Measurements from ENCODE around the gene MIF4GD.
A peak's percentile ranks its signal among the peaks of the same experiment; 100 is the strongest.

MIF4GD gene

GRCh38 chr17:75277664-75278071 is 6.6 kb upstream of the MIF4GD start:
- TF ChIP-seq, protein P1, sequence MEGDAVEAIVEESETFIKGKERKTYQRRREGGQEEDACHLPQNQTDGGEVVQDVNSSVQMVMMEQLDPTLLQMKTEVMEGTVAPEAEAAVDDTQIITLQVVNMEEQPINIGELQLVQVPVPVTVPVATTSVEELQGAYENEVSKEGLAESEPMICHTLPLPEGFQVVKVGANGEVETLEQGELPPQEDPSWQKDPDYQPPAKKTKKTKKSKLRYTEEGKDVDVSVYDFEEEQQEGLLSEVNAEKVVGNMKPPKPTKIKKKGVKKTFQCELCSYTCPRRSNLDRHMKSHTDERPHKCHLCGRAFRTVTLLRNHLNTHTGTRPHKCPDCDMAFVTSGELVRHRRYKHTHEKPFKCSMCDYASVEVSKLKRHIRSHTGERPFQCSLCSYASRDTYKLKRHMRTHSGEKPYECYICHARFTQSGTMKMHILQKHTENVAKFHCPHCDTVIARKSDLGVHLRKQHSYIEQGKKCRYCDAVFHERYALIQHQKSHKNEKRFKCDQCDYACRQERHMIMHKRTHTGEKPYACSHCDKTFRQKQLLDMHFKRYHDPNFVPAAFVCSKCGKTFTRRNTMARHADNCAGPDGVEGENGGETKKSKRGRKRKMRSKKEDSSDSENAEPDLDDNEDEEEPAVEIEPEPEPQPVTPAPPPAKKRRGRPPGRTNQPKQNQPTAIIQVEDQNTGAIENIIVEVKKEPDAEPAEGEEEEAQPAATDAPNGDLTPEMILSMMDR (IDR thresholded peaks at IDR 0.05), result no peak
- no peak overlapping the region for H2AFZ ChIP-seq
- H3K27ac ChIP-seq, result no peak overlapping the region
- H3K27me3 ChIP-seq (ENCODE audit: control insufficient read depth, insufficient read depth, low read length), result no peaks in the 10 kb centered on the region
- no peaks in the 10 kb centered on the region for H3K79me2 ChIP-seq
- no peaks in the 10 kb centered on the region for H3K36me3 ChIP-seq (ENCODE audit: control insufficient read depth, insufficient read depth, low read length)
- no peaks in the 10 kb centered on the region for H3K4me1 ChIP-seq
- H3K4me3 ChIP-seq (ENCODE audit: low read depth, low read length), result no peak overlapping the region
- no peak overlapping the region for H3K4me2 ChIP-seq (ENCODE audit: low read length)
- H3K9ac ChIP-seq, result no peak overlapping the region
- H3K9me3 ChIP-seq (ENCODE audit: control insufficient read depth, low read length), result no peaks in the 10 kb centered on the region

DNA sequence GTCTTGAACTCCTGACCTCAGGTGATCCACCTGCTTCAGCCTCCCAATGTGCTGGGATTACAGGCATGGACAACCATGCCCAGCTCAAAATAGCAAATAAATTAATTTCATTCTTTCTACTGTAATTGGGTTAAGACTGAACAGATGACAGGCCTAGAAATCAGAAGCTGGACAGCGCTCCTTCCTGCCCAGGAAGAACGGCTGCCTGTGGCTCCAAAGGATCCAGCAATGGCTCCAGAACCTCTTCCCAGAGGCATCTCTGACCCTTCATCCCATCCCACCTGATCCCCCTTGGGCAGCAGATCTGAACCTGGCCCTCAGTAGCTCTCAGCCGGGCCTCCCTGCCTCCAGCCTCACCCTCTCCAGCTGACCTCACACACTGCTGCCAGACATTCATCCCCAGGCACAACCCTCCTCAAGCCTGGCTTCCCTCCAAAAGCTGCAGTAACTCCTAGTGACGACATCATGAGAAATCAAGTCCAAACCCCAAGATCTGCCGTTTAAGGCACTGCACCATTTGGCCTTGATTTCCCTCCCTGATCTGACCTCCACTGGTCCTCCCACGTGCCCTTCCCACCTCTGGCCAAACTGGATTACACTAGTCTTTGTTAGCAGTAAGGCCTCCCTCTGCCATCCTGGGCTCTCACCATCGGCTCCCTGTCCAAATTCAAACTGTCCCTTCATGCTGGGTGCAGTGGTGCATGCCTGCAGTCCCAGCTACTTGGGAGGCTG is 3.1 kb upstream of the MIF4GD start:
- Histone ChIP-seq H3K27me3 (ENCODE audit: control insufficient read depth, insufficient read depth, low read length) (no peaks in the 10 kb centered on the region), H3K4me2 (ENCODE audit: low read length) (no peak overlapping the region), H3K27ac (no peak overlapping the region), H2AFZ (no peak overlapping the region), H3K4me1 (peaks cover 12% of the 10 kb centered on the region), H3K36me3 (ENCODE audit: control insufficient read depth, insufficient read depth, low read length) (no peaks in the 10 kb centered on the region), H3K9me3 (ENCODE audit: control insufficient read depth, low read length) (no peaks in the 10 kb centered on the region), H3K9ac (no peak overlapping the region), H3K79me2 (no peaks in the 10 kb centered on the region), H3K4me3 (ENCODE audit: low read depth, low read length) (no peak overlapping the region)
- TF ChIP-seq, protein P1 (IDR thresholded peaks at IDR 0.05), result no peak

- H3K79me2 ChIP-seq, result no peaks in the 10 kb centered on the region
- TF ChIP-seq, protein P1 (IDR thresholded peaks at IDR 0.05), result no peak
- no peak overlapping the region for H3K27ac ChIP-seq
These were observed 1.8 kb upstream of the MIF4GD start for GRCh38 chr17:75272848-75273184.

DNA sequence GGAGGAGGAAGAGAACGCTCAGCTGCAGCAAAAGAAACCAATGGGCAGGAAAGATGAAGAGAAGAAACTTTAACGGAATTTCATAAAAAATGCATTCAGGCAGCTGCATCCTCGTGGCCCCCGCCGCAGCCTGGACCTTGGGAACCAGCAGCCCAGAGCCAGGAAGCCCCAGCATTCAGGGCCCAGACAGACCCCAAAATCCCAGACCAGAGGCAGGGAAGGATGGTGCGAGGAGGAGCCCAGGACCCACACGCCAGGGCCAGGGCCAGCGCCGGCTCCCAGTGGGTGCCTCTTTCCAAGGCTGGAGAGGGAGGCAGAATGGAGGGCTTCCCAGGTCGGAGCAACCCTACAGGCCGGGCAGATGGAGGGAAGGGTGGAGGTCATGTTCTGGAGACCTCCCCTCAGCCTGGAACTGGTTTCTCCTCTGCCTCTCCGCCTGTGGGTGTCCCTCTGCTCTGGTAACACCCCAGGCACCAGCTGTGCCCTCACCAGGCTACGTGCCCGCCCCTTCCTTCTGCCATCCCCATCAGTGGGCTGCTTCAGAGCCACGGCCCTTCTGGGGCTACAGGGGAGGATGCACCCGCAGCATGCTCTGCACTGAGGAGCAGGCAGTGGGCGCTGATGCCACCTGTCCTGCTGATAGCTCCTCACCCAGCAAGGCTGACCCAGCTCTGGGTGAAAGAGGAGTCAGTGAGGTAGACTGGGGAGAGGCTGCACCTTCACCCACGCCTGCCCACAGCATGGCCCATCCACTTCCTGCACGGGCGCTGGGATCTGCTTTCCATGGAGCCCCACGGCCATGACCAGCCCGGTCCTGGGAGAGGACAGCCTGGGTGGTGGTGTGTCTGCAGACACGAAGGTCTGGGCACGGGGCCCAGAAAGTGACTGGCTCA is 1.2 kb upstream of the MIF4GD start:
- Histone ChIP-seq H3K4me3 (ENCODE audit: low read depth, low read length) (peak overlapping the region; percentile 67), H3K4me1 (peaks cover 18% of the 10 kb centered on the region), H3K79me2 (no peaks in the 10 kb centered on the region), H3K27ac (peak overlapping the region; percentile 66), H3K9ac (no peak overlapping the region), H3K9me3 (ENCODE audit: control insufficient read depth, low read length) (no peaks in the 10 kb centered on the region), H3K4me2 (ENCODE audit: low read length) (peak overlapping the region; percentile 99), H3K27me3 (ENCODE audit: control insufficient read depth, insufficient read depth, low read length) (no peaks in the 10 kb centered on the region), H3K36me3 (ENCODE audit: control insufficient read depth, insufficient read depth, low read length) (no peaks in the 10 kb centered on the region), H2AFZ (peak overlapping the region; percentile 100)
- TF ChIP-seq, protein P1 (IDR thresholded peaks at IDR 0.05), result no peak

More at GRCh38 chr17:75272848-75273184, 1.8 kb upstream of the MIF4GD start:
- Histone ChIP-seq H3K4me3 (ENCODE audit: low read depth, low read length) (no peak overlapping the region), H3K27me3 (ENCODE audit: control insufficient read depth, insufficient read depth, low read length) (no peaks in the 10 kb centered on the region), H2AFZ (no peak overlapping the region), H3K4me2 (ENCODE audit: low read length) (no peak overlapping the region), H3K9me3 (ENCODE audit: control insufficient read depth, low read length) (no peaks in the 10 kb centered on the region), H3K36me3 (ENCODE audit: control insufficient read depth, insufficient read depth, low read length) (no peaks in the 10 kb centered on the region), H3K9ac (no peak overlapping the region), H3K4me1 (peaks cover 14% of the 10 kb centered on the region)

Measured in parathyroid adenoma (tissue), 2 donors.